Measurements from ENCODE around the gene MFAP3L.
"Not testable (repeated sequence)": the region's sequence is repeated elsewhere in the genome, so short reads cannot be mapped to it uniquely, and the experiment has no call there.

MFAP3L gene

DNA sequence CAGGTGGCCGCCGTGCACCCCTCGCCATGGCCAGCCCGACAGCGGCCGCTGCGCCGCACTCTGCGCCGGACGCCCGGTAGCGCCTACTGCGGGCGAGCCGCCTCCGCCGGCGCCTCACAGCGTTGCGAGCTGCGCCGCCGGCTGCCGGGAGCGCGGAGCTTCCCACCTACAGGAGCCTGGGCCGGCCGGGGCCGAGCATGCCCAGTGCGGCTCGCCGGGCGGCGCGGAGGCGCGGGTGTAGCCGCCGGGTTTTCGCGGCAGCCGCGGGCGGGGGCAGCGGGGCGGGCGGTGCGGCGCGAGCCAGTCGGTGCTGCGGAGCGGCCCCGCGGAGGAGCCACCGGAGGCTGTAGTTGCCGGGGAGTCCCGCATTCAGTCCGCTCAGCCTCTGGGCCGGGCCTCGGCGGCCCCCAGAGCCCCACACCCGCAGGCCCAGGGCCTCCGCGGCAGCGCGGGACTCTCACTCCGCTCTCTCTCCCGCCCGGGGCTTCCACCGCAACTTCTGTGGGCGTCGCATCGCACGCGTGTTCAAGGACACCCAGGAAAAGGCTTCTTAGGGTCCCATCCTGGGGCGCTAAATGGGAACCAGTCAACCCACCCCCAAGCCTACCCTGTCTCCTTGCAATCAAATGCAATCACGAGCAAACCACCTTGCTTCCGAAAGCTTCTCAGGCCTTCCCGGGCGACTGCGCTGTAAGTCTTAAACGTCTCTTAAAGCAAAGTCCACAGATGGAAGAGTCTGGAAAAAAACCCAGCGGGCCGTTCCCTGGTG is at the start of gene MFAP3L:
Gene MFAP3L, minus strand, starts transcription at position 143 of the 769 bp plus-strand sequence. CDS start 20,518 bp downstream, outside the sequence.
- peak; percentile 60 for DNase-seq (ENCODE audit: low read depth)

DNA sequence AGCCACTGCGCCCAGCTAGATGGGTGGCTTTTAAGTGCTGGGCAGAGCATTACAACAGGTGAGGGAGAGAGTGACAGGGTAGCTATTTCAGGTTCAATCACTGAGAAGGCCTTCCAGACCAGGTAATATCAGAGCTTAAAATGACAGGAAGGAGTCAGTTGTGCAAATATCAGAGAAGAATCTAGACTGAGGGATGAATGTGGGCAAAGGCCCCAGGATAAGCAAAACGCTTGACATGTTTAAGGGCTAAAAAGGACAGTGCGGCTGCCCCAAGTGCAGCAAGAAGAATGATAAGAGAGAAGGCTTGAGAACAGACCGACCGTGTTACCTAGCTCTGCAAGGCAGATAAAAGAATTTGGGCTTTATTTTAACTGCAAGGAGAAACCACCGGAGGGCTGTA is 45.0 kb upstream of the MFAP3L start:
- DNase-seq (ENCODE audit: low read depth) = no peak

DNA sequence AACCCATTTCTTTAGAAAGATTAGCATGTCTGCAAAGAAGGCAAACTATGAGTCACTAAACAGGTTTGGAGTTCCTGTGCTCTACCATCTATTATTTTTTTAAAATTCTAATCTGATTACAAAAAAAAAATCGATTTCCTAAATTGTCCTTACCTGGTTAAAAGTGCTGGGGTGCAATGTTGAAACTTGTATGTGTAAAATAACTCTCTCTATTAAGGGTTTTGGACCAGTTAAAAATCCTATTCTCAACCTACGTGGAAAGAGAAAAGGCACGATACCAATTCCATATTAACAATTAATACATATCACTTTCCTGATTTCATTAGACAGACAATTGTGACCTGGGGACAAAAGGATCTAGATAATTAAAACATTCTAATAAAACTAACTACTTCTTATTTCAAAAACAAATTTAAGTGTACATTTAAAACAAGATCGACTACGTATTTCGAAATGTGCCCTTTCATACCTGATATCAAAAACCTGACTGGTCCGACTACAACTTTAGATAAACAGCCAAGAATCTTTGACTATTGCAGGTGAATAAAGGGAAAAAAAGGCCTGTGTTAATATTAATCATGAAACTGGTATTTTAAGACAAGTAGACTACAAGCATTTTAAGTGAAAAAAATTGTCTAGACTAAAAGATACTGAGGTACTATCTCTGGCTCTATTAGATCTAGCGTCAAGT is 42.4 kb upstream of the MFAP3L start:
- no peak for DNase-seq (ENCODE audit: low read depth)

DNA sequence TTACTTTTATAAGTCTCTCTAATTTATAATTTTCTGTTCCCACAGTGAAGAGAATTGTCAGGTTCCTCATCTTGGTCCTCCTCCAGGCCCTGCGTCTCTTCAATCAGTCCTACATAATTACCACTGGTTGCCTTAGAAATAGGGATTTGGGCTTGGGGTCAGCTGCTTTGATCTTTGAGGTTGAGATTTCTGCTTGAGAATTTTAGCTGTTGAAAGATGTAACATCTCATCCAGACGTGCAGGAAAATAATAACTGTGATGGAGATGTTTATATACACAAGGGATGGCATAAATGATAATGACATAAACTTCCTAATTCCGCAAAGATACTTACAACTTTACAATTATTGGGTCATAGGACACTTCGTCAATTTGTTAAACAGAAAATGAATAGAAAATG is 33.2 kb upstream of the MFAP3L start:
- no peak for DNase-seq (ENCODE audit: low read depth)

DNA sequence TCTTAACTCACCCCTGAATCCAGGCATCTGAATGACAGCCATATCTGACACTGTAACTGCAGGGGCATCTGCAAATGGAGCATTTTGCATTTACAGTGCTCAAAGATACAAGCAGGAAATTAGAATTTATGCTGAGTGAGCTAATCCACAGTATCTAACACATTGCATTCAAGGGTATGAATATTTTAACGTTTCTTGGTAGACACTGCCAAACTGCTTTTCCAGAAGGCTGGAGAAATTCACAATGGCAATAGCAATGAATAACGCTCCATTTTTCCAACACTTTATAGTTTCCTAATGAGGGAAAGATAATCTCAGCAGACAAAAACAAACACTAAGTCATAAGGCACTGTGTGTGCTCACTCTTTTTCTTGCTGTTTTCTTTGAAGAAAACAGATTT is 32.6 kb upstream of the MFAP3L start:
- no peak for DNase-seq (ENCODE audit: low read depth)

DNA sequence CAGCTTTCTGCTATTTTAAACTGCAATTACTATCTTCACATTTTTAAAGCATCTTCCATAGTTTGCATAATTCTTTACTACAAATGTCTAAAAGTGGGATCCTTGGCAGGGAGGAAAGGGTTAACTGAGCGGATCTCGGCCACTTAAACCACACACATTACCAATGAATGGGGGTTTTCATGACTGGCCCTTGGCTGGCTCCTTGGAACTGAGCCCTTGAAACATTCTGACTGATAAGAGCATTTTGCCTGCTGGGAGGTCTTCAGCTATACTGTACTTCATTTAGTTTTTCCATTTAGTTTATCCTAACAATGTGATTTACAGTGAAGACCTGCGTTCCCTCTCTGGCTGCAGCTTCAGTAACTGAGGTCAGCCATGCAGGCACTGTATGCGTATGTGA is 31.7 kb upstream of the MFAP3L start:
- DNase-seq (ENCODE audit: low read depth) = no peak

DNA sequence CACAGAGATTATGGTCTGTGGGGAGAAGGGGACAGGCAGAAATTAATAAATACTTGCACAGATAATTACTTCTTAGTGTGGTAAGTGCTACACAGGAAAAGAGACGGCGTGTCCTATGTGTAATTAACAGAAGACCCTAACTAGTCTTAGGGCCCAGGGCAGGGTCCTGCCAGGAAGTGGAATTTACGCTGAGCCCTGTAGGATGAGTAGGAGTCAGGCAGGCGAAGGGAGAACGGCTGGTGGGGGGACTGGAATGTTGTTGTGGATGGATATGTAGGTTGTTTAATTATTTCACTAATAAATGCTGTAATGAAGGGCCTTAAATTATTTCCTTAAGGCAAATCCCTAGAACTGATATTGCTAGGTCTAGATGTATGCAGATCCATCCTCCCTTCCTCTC is 26.7 kb upstream of the MFAP3L start:
- no peak for DNase-seq (ENCODE audit: low read depth)

- DNase-seq (ENCODE audit: low read depth) = no peak
Measured at GRCh38 chr4:170051402-170051801, 25.2 kb upstream of the MFAP3L start.

DNA sequence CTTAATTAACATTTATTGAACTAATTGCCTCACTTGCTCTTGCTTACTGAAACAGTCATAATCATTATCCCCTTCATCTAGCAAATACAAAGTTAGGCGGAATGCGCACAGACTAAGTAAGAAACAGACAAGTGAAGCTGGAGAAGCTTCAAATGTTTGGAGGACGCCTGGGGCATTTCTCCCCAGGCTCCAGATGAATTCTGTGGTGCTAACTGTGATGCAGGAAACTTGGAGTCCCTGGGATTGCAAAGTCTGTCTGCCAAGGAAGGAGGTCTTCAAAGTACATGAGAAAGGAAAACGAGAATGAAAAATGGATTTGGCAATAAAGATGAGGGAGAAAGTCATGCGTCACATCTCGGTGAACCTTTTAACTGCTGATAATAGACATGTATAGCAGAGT is 23.6 kb upstream of the MFAP3L start:
- DNase-seq (ENCODE audit: low read depth) = no peak

DNA sequence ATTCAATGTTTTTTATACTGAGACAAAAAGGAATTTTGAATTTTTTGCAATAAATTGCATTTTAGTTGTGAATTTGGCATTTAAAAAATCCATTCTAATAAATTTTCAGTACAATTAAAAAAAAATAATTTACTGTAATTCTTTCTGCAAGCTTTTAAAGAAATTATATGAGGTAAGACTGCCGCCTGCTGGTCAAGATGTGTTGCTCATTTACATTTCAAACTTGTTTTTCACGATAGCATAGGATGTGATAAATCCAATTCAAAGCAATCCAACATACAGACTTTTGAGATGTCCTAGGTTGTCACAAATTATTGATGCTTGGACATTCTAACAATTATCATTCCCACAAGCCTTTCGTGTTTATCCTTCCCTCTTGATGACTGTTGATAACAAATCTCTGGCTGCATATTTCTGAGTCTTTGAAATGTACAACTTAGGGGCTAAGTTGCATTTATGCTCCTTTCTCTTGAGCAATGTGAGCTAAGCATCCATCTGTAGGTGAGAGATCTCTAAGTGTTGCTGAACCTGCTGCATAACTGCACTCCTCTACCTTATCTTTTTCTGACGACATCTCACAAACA is 21.7 kb upstream of the MFAP3L start:
- DNase-seq (ENCODE audit: low read depth) = peak; percentile 42

GRCh38 chr4:170046156-170046555 is 20.0 kb upstream of the MFAP3L start:
- not testable (repeated sequence) for DNase-seq (ENCODE audit: low read depth)

DNA sequence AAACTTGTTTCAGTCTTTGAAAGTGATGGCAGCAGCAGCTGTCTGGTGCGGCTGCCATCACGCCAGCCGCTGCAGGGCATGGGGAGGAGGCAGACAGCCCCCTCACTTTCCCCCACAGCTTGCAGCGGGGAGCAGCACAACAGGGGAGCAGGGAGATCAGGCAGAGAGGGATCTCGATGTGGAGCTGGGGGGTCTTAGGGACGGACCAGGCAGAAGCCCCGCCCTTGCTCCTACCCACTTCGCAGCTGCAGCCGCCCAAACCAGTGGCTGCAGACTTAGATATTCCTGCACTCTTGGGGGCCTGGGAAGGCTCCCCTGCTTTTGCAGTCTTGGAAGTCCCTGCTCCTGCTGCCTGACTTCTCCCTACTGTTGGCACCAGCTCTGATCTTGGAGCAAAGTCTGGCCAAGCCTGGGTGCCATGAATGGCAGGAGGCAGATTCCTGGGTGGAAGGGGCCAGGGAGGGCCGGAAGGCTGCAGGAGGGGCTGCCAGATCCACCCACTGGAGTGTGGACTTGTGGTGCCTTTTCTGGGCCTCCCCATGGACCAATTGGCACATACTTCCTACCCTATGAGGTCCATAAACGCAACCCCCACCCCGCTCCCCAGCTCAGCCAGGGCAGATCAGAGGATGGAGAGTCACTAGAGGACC is 14.0 kb upstream of the MFAP3L start:
- no peak for DNase-seq (ENCODE audit: low read depth)

DNA sequence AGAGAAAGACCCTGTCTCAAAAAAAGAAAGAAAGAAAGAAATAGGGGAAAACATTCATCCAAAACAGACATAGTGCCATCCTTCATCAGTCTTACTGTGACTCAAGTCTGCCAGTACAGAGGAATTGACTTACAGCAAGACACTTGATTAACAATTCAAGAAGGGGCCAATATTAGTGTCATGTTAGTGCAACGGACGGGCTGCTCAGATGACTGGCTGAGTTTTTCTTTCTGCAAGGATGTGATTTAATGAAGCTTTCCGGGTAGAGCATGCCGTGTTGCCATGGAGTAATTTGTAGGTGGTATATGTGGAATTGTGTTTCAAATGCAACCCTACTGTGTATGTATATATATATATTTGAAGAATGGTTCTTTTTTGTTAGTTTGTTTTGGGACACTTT is 12.6 kb upstream of the MFAP3L start:
- no peak for DNase-seq (ENCODE audit: low read depth)

DNA sequence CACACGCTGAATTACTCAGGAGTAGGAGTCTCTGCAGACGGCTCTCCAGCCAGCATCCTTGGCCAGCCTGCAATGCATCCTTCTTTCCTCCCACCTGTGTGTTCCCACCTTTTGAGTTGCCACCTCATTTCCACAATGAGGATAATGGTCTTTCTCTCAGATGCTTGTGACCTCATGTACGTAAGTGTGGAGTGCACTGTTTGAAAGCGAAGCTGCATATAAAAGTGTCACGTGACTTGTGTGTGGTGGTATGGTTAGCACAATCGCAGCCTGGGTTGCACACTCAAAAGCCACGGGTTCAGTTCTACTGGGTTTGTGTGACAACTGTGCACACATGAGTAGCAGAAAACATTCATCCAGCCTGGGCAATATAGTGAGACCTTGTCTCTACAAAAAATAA is 12.0 kb upstream of the MFAP3L start:
- no peak for DNase-seq (ENCODE audit: low read depth)

DNA sequence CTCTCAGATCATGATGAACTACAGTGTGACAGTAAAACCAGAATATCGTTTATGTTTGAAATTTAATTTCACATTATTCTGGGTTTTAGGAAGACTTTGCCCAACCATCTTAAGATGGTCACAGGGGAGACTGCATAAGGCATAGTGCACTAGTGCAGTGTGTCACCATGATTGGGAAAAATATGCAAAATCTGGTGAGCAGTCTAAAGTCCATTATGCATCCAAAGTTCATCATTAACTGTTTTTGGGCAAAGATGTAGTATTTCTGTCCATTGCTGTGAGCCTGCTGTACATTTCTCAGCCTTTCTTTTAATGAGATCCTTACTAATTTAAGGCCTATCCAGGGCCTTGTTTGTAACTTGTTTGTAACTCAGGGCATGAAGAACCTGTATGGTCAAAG is 11.3 kb upstream of the MFAP3L start:
- no peak for DNase-seq (ENCODE audit: low read depth)

DNA sequence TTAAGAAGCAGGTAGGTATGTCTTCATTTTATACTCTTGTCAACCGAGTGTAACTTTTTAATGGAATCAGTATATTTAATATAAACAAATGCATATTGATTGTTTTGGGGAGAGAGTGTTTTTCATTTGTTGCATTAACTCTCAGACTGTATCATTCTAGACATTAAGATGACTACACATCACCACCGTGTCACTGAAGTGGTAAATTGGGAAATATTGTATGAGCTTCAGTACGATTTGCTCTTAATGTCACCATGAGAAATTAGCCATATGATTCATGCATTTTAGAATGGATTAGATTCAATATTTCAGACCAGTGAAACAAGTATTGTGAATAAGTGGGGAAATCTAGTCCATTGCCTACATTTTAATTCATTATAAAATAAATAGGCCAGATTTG is 9.7 kb upstream of the MFAP3L start:
- DNase-seq (ENCODE audit: low read depth) = no peak

DNA sequence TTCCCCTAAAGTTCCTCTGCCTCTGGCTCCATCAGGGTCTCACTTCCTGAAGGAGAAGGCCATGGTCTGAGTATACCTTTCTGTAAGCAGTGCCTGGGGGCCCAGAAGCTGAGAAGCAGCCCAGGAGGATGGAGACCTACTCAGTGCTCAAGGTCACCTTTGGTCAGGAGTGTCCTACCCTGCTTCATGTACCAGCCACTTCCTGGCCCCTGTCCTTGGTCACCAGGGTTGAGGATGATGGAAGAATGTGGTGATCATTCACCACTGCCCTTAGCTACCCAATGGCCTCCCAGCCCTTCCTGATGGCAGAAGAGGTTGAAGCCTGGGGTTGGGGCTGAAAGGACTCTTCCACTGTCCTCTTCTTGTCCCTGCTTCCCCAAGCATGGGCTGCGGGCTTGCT is 9.0 kb upstream of the MFAP3L start:
- DNase-seq (ENCODE audit: low read depth) = no peak

- no peak for DNase-seq (ENCODE audit: low read depth)
Measured at GRCh38 chr4:170033999-170034398, 7.8 kb upstream of the MFAP3L start.

DNA sequence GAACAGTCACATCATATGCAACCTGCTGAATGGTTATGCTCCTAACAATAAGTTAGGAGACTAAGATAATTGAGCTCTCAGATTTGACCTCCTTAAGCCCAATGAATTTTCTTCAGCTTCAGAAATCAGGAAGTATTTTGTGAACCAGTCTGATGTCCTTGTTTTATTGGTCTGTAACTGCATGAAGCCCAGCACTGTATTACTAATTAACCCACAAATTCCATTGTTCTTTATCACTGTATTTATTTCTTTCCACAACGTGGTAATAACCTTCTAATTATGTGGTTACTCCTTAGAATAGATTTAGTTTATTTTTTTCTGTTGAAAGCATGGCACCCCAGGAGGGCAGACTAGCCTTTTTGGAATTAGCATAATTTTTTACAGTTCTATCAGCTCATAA is 3.9 kb upstream of the MFAP3L start:
- DNase-seq (ENCODE audit: low read depth) = no peak

GRCh38 chr4:170027181-170027829 is 1.1 kb upstream of the MFAP3L start:
- DNase-seq (ENCODE audit: low read depth) = peak; percentile 85

GRCh38 chr4:170025523-170026252 is 507 bp downstream of the MFAP3L start:
- no peak for DNase-seq (ENCODE audit: low read depth)

DNA sequence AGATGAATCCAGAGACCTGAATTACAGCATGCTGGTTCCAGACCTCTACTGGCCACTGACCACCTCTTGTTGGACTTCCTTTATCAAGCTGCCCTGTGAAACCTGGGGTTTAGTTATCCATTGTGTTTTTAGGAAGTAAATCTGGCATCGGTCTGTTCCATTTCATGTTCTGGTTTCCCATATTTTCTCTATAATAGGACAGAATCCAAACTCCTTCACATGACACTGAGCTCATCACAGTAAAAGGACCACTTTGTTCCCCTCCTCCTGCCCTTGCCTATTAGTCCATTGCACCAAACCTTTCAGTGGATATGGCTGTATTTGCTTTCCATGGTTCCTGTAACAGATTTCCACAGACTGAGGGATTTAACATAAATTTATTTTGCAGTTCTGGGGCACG is 4.0 kb downstream of the MFAP3L start:
- no peak for DNase-seq (ENCODE audit: low read depth)
